ENCODE measurements around the gene DMP1. TPM values are rescaled to one million over a fixed set of nuclear protein-coding genes. Genes with fewer than 3 reads are reported as not detected.

The DMP1 gene, protein sequence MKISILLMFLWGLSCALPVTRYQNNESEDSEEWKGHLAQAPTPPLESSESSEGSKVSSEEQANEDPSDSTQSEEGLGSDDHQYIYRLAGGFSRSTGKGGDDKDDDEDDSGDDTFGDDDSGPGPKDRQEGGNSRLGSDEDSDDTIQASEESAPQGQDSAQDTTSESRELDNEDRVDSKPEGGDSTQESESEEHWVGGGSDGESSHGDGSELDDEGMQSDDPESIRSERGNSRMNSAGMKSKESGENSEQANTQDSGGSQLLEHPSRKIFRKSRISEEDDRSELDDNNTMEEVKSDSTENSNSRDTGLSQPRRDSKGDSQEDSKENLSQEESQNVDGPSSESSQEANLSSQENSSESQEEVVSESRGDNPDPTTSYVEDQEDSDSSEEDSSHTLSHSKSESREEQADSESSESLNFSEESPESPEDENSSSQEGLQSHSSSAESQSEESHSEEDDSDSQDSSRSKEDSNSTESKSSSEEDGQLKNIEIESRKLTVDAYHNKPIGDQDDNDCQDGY
- not detected in 2 replicates for total RNA-seq

DNA sequence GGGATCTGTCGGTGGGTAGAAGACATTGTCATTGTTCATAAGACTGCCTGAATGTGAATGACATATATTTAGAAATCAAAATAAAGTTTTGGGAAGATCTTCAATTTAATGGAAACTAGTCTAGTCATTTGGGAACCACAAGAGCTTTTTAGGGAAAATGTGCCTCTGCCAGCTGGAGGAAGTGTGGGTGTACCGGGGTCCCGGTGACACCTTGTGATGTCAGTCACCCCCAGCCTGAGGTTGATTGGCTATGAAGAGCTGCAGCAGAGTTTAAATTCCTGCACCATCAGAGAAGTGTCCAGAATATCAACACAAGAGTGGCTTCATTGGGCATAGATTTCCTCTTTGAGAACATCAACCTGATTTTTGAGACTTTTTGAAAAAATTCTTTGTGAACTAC is at the start of gene DMP1:
Gene DMP1 (plus strand): TSS at position 301 of the 400 bp plus-strand sequence. CDS start 6,213 bp downstream, outside the sequence.

DNA sequence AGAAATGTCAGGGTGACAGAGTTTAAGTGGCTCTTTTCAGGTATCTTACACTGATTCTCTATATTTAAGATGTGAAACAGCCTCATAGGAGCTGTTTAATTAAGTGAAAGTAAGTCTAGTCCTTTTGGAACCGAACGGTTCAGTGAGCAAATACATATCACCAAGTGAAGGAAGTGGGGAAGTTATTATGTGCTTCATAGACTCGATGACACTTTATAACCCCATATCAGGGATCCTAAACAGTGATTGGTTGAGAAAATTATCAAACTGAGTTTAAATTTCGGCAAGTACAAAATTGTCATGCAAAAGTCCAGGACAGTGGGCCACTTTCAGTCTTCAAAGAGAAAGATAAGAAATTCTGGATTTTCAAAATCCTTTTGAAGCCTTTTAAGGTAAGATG is 41.9 kb upstream of the DMP1 start, which contains the start of gene DSPP:
Gene DSPP (plus strand): TSS at position 301 of the 400 bp plus-strand sequence. CDS start 2,380 bp downstream, outside the sequence.

Other genes with a start within 250 kb of the DMP1 start
- gene NUDT9, start 227.7 kb upstream of the DMP1 start, total RNA-seq, result 16.9 and 27.6 TPM in 2 replicates
- gene SPARCL1, start 120.9 kb upstream of the DMP1 start, total RNA-seq, result 0.56 and 0.58 TPM in 2 replicates
- gene DSPP, start 41.8 kb upstream of the DMP1 start, total RNA-seq, result not detected in 2 replicates
- 0.19 and 0.56 TPM in 2 replicates for gene IBSP, start 149.3 kb downstream of the DMP1 start, total RNA-seq
- not detected in 2 replicates for gene MEPE, start 182.7 kb downstream of the DMP1 start, total RNA-seq

All from regular cardiac myocyte (primary cell).